NCI-H345 treated with DMSO at 0.1 percent for 48 hours (cell line): ENCODE results near the gene RGS11.

Source experiments
- DNase-seq: peaks from one replicate; lab custom pipeline; 2025; ENCODE audit not compliant: unreplicated experiment; lab: John Stamatoyannopoulos, UW

Gene RGS11

DNA sequence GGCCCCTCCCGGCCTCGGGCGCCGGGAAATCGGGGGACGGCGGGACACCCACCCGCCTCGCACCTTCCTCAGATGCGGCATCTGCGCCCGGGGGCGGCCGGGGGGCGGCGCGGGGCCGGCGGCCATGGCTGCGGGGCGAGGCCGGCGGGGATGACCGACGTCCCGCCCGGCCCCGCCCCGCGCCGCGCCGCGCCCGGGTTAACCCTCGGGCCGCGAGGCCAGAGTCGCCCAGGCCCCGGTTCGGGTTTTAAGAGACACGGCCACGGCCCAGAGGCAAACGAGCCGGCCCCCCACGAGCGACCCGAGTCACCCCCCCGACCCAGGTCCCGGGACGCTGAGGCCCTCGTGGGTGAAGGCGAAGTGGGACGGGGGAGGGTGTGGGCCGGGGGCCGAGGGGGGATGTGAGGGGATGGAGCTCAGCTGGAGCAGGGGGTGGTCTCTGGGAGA is at the start of gene RGS11:
TSS of gene RGS11 (minus strand) at position 159 of the 447 bp plus-strand sequence. CDS start at position 126, 33 bp downstream.
- no peak for DNase-seq

DNA sequence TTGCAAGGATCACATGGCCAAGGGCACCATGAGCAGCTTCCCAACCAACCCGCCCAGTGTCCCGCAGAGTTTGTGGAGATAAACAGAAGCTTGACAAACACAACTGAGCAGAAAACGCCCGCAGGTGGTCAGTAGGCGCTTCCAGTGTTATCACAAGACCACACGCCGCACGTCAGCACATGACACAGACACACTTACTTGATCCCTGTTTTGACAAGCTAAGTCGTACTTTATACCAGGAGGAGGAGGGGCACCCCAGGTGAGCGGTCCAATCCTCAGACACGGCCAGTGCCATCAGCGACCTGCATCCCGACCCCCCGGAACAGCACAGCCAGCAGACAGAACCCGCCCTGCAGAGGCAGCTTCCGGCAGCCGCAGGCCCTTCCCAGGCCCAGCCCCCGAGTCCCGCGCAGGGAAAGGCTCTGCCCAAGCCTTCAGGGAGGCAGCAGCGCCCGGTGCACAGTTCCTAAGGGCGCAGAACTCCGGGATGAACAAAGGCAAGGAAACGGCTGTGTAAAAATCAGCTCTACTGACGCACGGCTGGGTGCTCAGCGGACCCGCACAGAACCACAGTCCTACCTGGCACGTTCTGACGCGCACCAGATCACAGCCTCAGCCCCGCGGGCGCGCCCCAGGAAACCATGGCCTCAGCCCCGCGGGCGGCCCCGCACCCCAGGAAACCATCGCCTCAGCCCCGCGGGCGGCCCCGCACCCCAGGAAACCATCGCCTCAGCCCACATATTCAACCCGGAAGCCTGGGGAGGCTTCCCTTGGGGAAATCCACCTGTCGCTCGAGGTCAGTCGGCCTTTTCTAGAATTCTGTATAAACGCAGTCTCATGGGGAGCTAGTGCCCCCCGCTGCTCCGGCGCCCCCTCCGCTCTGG is 48.9 kb upstream of the RGS11 start:
- DNase-seq, result no peak

DNA sequence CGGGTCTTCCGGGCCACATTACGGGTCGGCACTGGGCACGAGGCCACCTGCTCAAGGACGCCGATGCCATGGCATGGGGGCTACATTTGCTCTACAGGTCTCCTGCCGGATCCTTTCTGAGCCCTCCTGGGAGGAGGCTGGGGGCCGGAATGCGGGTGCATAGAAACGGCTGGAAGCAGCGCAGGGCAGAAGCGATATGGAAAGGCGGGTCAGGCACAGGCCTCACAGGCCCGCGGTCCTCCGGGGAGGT is 48.4 kb upstream of the RGS11 start:
- DNase-seq, result no peak

DNA sequence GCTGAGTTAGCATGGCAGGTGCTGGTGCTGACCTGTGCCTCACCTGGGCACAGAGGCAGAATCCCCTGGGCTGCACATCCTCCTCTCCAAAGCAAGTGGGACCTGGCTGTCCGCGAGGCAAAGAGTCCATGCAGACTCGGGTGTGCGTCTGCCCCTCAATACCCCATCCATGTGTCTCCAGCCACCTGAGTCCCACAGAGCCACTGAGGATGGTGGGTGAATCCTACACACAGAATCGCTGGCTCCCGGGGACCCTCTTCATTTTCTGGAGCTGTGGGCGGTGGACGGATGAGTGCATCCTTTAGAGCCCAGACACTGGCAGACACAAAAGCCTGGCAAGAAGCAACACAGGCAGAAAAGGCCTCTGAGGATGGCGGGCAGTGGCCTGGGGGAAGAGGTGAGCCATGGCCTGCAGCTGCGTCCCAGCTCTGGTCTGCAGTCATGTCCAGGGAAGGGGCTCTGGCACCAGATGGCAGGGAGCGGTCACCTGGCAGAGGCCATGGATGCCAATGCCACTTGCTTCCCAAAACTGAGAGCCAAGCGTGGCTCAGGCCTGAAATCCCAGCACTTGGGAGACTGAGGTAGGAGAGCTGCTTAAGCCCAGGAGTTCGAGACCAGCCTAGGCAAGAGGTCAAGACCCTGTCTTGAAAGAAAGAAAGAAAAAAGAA is 46.9 kb upstream of the RGS11 start:
- DNase-seq, result no peak

- DNase-seq, result no peak
Observed at GRCh38 chr16:321532-321931, 45.8 kb upstream of the RGS11 start.

DNA sequence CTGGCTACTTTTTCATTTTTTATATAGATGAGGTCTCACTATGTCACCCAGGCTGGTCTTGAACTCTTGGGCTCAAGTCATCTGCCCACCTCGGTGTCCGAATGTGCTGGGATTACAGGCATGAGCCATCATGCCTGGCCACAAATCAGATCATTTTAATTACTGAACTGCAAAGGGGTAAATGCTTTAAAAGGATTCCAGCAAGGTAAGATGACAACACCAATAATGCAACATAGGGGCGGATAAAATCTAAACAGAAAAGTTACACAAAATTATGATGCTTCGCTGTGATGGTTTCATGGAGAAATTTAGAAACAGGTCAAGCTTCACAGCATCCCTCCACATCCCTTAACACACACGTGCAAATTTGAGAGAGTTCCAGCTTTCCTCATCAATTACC is 44.5 kb upstream of the RGS11 start:
- no peak for DNase-seq

- no peak for DNase-seq
Observed at GRCh38 chr16:318628-319027, 42.9 kb upstream of the RGS11 start.

GRCh38 chr16:317583-317982 is 41.8 kb upstream of the RGS11 start:
- no peak for DNase-seq

DNA sequence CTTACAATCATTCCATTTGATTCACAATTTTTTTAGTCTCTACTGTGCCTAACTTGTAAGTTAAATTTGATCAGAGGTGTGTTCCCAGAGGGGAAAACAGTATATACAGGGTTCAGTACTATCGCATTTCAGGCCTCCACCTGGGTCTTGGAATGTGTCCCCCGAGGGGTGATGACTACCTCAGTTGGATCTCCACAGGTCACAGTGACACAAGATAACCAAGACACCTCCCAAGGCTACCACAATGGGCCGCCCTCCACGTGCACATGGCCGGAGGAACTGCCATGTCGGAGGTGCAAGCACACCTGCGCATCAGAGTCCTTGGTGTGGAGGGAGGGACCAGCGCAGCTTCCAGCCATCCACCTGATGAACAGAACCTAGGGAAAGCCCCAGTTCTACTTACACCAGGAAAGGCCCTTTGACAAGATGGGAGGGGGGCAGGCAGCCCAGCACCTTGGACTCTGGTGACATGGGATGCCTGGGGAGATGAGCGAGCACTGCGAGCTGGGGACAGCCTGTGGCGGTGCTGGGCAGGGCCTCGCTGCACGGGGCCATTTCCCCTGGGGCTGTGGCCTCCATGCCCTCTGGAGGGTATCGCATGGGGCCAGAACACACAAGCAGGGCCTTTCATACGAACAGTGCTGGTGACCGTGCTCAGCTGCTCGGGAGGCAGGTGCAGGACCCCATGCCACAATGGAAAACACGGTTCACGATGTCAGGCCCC is 41.2 kb upstream of the RGS11 start:
- no peak for DNase-seq

- DNase-seq, result no peak
Observed at GRCh38 chr16:314795-315299, 39.1 kb upstream of the RGS11 start.

DNA sequence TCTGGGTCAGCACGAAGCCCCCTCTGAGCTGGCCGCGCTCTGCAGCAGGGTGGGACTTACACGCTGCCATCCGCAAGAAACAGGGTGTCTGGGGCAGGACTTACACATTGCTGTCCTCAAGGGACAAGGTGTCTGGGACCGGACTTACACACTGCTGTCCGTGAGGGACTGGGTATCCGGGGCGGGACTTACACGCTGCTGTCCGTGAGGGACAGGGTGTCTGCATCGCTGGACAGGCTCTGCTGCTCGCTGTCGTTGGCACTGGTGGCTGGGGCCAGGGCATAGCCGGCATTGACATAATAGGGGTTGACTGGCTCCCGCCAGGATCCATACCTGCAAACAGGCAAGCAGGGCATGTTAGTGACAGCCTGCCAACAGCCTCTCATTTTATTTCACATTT is 38.6 kb upstream of the RGS11 start:
- no peak for DNase-seq

- no peak for DNase-seq
Observed at GRCh38 chr16:311725-312124, 36.0 kb upstream of the RGS11 start.

GRCh38 chr16:309476-309875 is 33.7 kb upstream of the RGS11 start:
- no peak for DNase-seq

DNA sequence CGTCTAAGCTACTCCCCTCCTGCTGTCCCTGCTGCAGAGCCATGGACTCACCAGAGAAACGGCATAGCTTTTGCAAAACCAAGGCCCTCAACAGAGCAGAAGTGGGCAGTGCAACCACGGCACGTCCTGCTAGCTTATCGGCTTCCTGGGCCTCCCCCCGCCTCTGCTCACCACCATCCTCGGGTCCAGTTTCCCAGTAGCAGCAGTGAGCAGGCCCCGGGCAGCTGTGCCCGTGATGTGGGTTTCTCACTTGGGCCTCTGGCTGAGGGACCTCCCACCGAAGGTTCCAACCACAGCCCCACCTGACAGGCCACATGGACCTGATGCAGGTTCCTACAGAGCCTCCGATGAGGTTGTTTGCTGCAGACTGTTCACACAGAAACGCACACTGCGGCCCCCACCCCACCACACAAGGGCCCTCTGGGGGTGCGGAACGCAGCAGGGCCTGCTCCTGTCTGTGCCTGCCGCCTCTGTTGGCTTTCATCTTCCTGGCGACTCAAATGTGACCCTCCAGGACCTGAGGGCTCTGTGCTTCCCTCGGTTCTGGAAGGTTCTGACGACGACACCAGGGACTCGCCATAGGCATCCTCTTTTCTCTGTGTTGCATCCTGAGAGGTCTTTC is 32.1 kb upstream of the RGS11 start:
- DNase-seq, result no peak

- DNase-seq, result no peak
Observed at GRCh38 chr16:306911-307370, 31.2 kb upstream of the RGS11 start.

GRCh38 chr16:305916-306626 is 30.3 kb upstream of the RGS11 start:
- no peak for DNase-seq

DNA sequence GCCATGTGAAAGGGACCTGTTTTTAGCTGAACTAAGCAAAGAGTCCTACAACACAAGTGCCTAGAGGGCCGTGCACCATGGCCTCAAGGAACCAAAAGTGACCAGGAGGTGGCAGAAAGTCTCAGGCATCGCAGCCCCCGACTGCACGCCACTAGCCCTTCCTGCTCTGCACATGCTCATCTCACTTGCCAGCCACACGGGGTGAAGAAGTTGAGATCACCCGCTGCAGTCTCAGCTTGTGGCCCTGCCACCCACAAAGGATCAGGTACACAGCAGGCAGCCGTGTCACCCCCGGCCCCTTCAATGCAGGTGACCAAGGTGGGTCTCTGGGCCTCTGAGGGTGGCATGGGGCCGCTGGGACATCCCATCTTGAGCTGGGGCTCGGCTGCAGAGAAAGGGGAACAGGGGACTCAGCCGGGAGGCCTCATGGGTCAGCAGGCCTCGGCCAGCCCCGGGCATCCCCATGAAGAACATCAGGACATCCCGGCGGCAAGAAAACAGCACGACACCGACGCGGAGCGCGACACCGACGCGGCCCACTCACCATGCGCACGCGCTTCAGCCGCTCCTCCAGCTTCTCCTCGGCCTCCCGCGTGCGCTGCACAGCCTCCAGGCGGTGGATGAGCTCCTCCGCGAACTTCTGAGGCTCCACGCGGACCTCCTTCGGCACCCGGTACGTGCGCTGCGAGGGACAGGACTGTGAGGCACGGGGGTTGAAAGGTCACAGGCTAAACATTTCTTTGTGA is 28.2 kb upstream of the RGS11 start:
- no peak for DNase-seq

- DNase-seq, result no peak
Observed at GRCh38 chr16:301950-302349, 26.2 kb upstream of the RGS11 start.

DNA sequence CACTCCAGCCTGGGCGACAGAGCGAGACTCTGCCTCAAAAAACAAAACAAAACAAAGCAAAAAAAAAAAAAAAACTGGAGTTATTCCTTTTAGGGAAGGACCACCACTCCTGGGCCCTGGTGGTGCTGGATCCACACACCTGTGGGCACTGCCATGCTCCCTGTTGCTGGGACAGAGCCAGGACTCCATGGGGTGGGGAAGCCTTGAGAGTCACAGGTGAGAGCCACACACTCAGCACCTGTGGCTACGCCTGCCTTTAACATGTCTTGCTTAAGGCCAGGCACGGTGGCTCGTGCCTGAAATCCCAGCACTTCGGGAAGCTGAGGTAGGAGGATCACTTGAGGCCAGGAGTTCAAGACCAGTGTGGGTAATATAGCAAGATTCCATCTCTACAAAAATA is 25.5 kb upstream of the RGS11 start:
- no peak for DNase-seq

DNA sequence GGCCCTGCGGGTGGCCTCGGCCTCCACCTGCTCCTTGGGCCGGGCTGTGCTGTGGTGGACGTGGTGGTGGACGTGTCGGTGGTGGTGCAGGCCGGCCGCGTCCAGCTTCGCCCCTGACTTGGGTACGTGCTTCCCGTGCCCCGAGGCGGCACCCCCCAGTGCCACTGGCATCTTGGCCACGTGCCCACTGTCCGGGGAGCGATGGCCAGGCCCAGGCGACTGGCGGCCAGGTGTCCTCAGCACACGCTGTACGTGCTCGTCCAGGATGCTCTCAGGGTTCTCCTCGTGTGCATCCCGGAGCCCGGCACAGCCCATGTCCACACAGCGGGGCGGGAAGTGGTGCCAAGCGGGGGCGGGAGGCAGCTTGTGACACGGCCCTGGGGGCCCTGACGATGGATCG is 22.1 kb upstream of the RGS11 start:
- DNase-seq, result no peak
